Effector memory CD4-positive, alpha-beta T cell (primary cell): ENCODE measurements around the gene SLC49A4.

ENCODE experiments used
- DNase-seq, 3 donors: peaks; one replicate each; pipeline ENCODE4 v3.0.0-alpha.2; 2020
- H3K27ac ChIP-seq: 2 replicates; pipeline ENCODE4 v1.7.0; 2013; ENCODE audit warnings: mild to moderate bottlenecking, low read length, moderate library complexity; ENCODE audit not compliant: insufficient read depth, poor library complexity, severe bottlenecking
- H3K27me3 ChIP-seq: replicated peaks from 2 replicates; pipeline ENCODE4 v1.7.0; 2013; ENCODE audit warnings: mild to moderate bottlenecking, low read length; ENCODE audit not compliant: insufficient read depth, control insufficient read depth, poor library complexity, severe bottlenecking
- H3K36me3 ChIP-seq: 2 replicates; pipeline ENCODE4 v1.7.0; 2013; ENCODE audit warnings: mild to moderate bottlenecking, low read length, moderate library complexity; ENCODE audit not compliant: control insufficient read depth, insufficient read depth
- H3K4me1 ChIP-seq: 2 replicates; pipeline ENCODE4 v1.7.0; 2013; ENCODE audit warnings: low read length, mild to moderate bottlenecking; ENCODE audit not compliant: control insufficient read depth, insufficient read depth, poor library complexity, severe bottlenecking
- H3K4me3 ChIP-seq: 2 replicates; pipeline ENCODE4 v1.7.0; 2013; ENCODE audit warnings: low read length, low read depth, mild to moderate bottlenecking; ENCODE audit not compliant: insufficient read depth, poor library complexity, severe bottlenecking
- H3K9me3 ChIP-seq: 2 replicates; pipeline ENCODE4 v1.7.0; 2013; ENCODE audit warnings: mild to moderate bottlenecking, low read length, moderate library complexity; ENCODE audit not compliant: control insufficient read depth

The SLC49A4 gene

DNA sequence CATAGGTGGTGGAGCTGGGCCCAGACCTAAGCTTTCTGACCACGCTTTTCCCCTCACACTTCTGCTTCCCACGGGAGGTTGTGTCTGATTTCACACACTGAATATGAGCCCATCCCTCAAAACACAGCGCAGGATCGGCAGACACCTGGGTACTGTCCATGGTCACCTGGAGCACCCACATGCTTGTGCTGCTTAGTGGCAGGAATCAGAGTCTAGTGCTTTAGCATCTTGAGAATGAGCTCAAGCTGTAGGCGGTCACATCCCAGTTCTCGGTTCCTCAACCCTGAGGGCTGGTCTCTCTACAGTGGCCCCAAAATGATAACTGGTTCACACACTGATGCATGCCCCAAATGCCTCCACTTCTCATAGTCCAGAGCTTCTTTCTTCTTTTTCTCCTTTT is 121.7 kb downstream of the SLC49A4 start:
- no peak overlapping the region for H3K4me3 ChIP-seq
- H3K9me3 ChIP-seq, result no peaks in the 10 kb centered on the region

DNA sequence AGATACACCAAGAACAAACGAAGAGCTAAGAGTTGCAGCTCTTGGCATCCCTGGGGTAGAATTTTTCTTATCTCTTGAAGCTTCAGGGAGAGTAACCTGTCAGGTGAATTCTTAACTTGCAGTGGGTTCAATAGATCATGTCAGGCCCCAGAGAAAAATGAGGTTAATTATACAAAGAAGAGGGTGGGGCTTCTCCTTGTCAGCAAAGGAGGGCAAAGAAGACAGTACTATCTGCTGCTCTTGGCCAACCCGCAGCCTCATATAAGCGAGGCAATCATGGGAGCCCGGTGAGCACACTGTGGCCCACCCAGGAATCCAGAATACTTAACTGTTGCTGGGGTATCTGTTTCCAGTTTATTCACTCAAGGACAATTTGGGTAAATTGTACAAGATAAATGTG is 122.5 kb downstream of the SLC49A4 start:
- Histone ChIP-seq H3K27me3 (no peaks in the 10 kb centered on the region), H3K4me1 (peaks cover 7% of the 10 kb centered on the region), H3K36me3 (no peaks in the 10 kb centered on the region)

More for the DNA sequence above, 121.7 kb downstream of the SLC49A4 start:
- peaks cover 3% of the 10 kb centered on the region for H3K4me1 ChIP-seq
- no peak for DNase-seq
- no peaks in the 10 kb centered on the region for H3K36me3 ChIP-seq
- no peaks in the 10 kb centered on the region for H3K27me3 ChIP-seq
- H3K27ac ChIP-seq, result no peak overlapping the region

DNA sequence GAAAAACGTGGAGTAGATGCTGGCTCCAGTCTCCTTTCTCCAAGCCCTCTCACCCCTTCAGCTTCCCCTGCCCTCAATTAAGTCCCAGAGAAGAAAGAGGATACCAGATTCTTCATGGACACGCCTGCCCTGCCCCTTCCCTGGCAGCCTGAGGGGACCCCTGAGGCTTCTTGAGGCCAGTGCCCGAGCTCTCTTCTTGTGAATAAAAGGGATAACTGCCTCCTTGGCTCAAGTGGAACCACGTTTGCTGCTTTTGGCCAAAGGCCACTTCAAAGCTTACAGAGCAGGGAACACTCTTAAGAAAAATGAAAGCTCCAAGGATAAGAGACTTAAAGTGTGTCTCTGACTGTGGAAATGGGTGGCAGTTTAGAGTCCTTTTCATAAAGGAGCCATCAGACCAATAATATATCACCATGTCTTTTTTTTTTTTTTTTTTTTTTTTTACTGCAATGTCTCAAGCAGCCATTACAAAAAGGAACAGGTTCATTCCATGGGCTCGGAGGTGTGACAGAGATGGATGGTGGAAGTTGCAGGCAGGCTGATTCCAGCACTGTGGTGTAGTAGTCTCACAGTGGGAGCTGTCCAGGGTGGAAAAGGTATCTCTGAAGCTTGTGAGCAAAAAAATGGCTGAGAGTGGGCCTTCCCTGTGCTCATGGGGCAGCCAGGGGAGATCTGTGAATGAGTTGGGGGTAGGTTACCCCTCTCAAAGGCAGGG is 123.9 kb downstream of the SLC49A4 start:
- no peak overlapping the region for H3K27ac ChIP-seq
- H3K27me3 ChIP-seq, result peaks cover 5% of the 10 kb centered on the region
- no peak for DNase-seq
- peaks cover 7% of the 10 kb centered on the region for H3K4me1 ChIP-seq
- H3K4me3 ChIP-seq, result no peak overlapping the region
- H3K9me3 ChIP-seq, result no peaks in the 10 kb centered on the region
- no peaks in the 10 kb centered on the region for H3K36me3 ChIP-seq

More for the DNA sequence above, 122.5 kb downstream of the SLC49A4 start:
- no peak for DNase-seq
- Histone ChIP-seq H3K9me3 (no peaks in the 10 kb centered on the region), H3K4me3 (no peak overlapping the region), H3K27ac (no peak overlapping the region)

DNA sequence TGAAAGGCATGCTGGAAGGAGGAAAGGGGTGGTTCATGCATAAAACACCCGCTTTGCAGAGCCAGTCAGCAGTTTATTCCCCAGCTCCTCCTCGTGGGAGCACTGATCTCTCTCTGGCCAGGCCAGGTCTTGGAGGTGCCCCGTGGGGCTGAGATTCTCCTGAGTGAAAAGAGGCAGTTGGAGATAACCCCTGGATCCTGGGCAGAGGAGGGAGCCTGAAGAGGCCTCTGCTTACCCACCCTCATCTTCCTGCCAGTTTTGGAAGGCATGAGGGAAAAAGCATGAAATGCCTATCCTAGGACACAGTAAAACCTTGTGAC is 124.4 kb downstream of the SLC49A4 start:
- H3K9me3 ChIP-seq, result no peaks in the 10 kb centered on the region
- H3K4me3 ChIP-seq, result no peak overlapping the region
- H3K27ac ChIP-seq, result no peak overlapping the region
- DNase-seq, result no peak
- H3K36me3 ChIP-seq, result no peaks in the 10 kb centered on the region
- H3K27me3 ChIP-seq, result peaks cover 6% of the 10 kb centered on the region
- peaks cover 7% of the 10 kb centered on the region for H3K4me1 ChIP-seq

DNA sequence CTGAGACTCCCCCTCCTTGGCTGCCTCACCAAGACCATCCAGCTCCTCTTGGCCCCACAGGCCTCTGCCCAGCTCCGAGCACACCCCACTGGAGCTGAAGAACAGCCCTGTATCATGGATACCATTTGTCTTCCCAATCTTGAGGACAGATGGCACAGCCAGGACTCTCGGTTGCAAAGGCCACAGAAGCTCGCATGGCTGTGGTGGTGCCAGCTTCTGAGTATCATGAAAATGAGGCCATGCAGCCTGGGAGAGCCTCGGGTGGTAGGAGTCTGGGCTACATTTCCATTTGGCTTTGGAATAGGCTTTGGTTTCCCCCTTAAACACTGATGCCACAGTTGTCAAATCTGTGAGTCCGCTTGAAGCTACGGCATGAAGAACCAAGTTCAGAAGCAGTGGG is 126.1 kb downstream of the SLC49A4 start:
- H3K4me3 ChIP-seq, result no peak overlapping the region
- H3K4me1 ChIP-seq, result peaks cover 5% of the 10 kb centered on the region
- H3K27ac ChIP-seq, result no peak overlapping the region
- H3K27me3 ChIP-seq, result peaks cover 7% of the 10 kb centered on the region
- no peak for DNase-seq
- H3K36me3 ChIP-seq, result no peaks in the 10 kb centered on the region
- H3K9me3 ChIP-seq, result no peaks in the 10 kb centered on the region

DNA sequence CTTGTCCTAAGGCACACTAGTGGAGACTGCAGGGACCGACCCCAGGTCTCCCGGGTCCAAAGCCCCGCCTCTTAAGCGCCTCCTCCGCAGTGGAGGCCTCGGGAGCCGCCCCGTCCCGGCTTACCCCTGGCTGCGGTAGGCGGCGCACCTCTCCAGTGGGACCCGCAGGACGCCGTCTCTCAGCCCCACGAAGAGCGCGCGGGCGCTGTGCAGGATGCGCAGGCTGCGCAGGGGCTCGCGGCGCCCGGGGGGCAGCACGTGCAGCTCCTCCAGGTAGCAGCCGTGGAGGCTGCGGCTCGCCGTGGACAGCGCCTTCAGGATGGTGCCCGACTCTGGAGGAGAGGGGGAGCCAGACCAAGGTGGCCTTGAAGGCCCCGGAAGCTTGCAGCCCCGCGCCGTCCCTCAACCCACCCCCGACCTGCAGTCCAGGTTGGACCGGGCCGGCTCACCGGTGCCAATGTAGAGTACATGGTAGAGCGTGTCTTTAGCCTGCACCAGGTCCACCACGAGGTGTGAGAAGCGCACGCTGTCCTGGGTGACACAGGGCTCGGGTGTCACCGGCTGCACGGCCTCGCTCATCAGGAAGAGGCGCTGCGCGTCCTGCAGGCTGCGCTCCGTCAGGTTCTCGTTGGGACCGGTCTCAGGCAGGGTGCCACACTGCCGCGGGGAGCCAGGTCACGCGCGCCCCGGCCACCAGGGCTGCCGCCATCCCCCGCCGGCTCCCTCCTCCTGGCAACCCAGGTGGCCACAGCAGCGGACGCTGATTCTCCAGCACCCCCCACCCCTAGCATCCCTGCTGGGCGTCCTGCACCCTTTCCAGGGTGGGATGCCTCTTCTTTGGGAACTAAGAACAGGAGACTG is 127.2 kb downstream of the SLC49A4 start:
- Histone ChIP-seq H3K36me3 (no peaks in the 10 kb centered on the region), H3K4me1 (peaks cover 4% of the 10 kb centered on the region), H3K4me3 (peak overlapping the region; percentile 30), H3K27me3 (peaks cover 7% of the 10 kb centered on the region), H3K9me3 (no peaks in the 10 kb centered on the region), H3K27ac (no peak overlapping the region)
- no peak for DNase-seq

DNA sequence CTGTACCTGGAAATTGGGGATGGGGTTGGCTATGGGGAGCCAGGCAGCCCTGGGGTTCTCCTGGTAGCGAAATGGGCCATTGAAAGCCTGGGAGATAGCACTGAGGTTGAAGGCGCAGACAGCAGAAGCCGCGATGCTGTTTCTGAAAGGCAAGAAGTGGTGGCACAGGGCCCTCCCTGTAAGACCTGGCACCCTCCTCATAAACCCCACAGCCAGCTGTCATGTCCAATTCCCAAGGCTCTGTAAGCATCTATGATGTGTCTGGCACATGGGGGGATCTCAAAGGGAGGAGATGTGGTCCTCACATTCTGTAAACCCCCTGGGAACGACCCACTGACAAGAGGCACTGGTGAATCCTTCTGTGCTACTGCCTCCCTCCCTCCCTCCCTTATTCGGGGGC is 128.7 kb downstream of the SLC49A4 start:
- H3K9me3 ChIP-seq, result no peaks in the 10 kb centered on the region
- no peak for DNase-seq
- H3K4me3 ChIP-seq, result no peak overlapping the region
- no peaks in the 10 kb centered on the region for H3K36me3 ChIP-seq
- H3K27ac ChIP-seq, result no peak overlapping the region
- peaks cover 4% of the 10 kb centered on the region for H3K4me1 ChIP-seq
- peaks cover 7% of the 10 kb centered on the region for H3K27me3 ChIP-seq

DNA sequence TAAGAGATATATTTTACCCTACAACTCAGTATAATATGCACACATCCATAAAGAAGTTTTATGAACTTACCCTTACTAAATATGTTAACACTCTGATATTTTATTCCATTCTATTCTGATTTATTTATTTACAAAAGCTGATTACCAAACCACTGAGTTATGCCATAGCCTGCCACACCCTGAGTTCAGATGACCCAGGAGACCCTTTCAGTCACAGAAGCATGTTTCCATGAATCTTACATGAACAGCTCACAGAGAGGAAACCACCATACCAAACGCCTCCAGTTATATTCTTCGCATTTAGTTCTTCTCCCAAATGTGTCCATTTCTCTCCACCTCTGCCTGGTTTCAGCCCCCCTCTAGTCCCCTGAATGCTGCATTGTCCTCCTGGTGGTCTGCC is 129.2 kb downstream of the SLC49A4 start:
- peaks cover 7% of the 10 kb centered on the region for H3K27me3 ChIP-seq
- H3K27ac ChIP-seq, result no peak overlapping the region
- H3K36me3 ChIP-seq, result no peaks in the 10 kb centered on the region
- no peaks in the 10 kb centered on the region for H3K9me3 ChIP-seq
- DNase-seq, result no peak
- H3K4me1 ChIP-seq, result peaks cover 4% of the 10 kb centered on the region
- no peak overlapping the region for H3K4me3 ChIP-seq

DNA sequence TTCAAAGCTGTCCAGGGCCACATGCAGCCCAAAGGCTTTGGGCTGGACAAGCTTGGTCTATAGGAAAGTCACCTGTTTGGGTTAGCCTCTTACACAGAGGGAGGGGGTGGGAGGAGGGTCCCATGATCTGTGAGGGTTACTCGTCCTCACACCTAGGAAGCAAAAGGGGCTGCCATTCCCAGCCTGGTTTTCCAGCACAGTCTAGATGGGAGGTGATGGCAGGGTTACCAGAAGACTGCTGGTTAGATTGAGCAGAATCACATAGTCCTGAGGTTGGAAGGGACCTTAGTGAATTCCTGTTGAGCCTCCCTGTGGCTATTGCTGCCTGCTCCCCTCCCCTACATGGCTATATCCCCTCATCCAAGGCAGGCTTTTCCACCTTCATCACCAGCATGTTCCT is 130.9 kb downstream of the SLC49A4 start:
- peaks cover 7% of the 10 kb centered on the region for H3K27me3 ChIP-seq
- H3K27ac ChIP-seq, result no peak overlapping the region

DNA sequence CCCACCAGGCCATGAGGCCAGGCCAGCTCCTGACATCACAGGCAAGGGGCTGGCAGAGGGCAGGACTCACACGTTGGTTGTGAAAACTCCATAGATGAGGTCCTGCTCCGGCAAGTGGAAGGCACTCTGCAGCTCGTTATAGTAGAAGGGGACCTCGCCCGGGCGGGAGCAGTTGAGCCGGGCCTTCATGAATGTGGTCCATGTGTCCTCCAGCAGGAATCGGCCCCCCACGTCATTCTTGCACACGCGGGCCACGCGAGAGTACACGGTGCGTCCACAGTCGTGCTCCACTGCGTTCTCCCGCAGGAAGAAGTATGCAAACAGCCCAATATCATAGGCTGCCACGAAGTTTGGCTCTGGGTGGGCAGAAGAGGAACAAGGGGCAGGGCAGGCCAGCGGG is 131.5 kb downstream of the SLC49A4 start:
- peaks cover 4% of the 10 kb centered on the region for H3K4me1 ChIP-seq
- H3K27ac ChIP-seq, result no peak overlapping the region
- H3K27me3 ChIP-seq, result peaks cover 7% of the 10 kb centered on the region
- H3K4me3 ChIP-seq, result no peak overlapping the region
- DNase-seq, result no peak
- no peaks in the 10 kb centered on the region for H3K36me3 ChIP-seq
- H3K9me3 ChIP-seq, result no peaks in the 10 kb centered on the region

More for the DNA sequence above, 130.9 kb downstream of the SLC49A4 start:
- Histone ChIP-seq H3K9me3 (no peaks in the 10 kb centered on the region), H3K36me3 (no peaks in the 10 kb centered on the region), H3K4me3 (no peak overlapping the region), H3K4me1 (peaks cover 4% of the 10 kb centered on the region)
- no peak for DNase-seq
